MCF 10A (cell line): Measurements from ENCODE around the gene GRM8. TPM values are rescaled to one million over a fixed set of nuclear protein-coding genes. Genes with fewer than 3 reads are reported as not detected.

Experiments used
- BruUV-seq: library from RNA; stranded (reverse); fragments of 400-500 nt; replicated peaks from 2 replicates; lab custom pipeline; 2021; lab: Mats Ljungman, UMichigan
- CTCF ChIA-PET: fragments of 300-600 bp; sonication (Branson Sonifier 250); formaldehyde crosslinking; extraction: SDS; loops from one replicate; lab custom pipeline; 2021; ENCODE audit warnings: antibody characterized with exemption, inconsistent platforms; lab: Yijun Ruan, JAX
- POLR2A ChIA-PET: fragments of 300-600, 350-650 bp; sonication (Branson Sonifier 250); formaldehyde crosslinking; extraction: SDS; loops from one replicate; lab custom pipeline; 2020; ENCODE audit warnings: antibody characterized with exemption, inconsistent platforms; lab: Yijun Ruan, JAX
- DNase-seq: peaks from one replicate; pipeline ENCODE4 v3.0.0-alpha.2; 2018; ENCODE audit not compliant: unreplicated experiment
- H3K27ac Mint-ChIP-seq: one replicate; pipeline ENCODE4 v1.8.0; 2022; ENCODE audit warnings: mild to moderate bottlenecking, low read depth, mixed read lengths; ENCODE audit not compliant: unreplicated experiment
- H3K27me3 Mint-ChIP-seq: one replicate; pipeline ENCODE4 v1.8.0; 2022; ENCODE audit warnings: mixed read lengths; ENCODE audit not compliant: insufficient read depth, unreplicated experiment
- H3K36me3 Mint-ChIP-seq: one replicate; pipeline ENCODE4 v1.8.0; 2022; ENCODE audit warnings: mild to moderate bottlenecking, moderate library complexity, mixed read lengths; ENCODE audit not compliant: insufficient read depth, unreplicated experiment
- H3K4me1 Mint-ChIP-seq: one replicate; pipeline ENCODE4 v1.8.0; 2022; ENCODE audit warnings: mixed read lengths; ENCODE audit not compliant: insufficient read depth, unreplicated experiment
- H3K4me3 Mint-ChIP-seq: one replicate; pipeline ENCODE4 v1.8.0; 2022; ENCODE audit warnings: mild to moderate bottlenecking, moderate library complexity, mixed read lengths; ENCODE audit not compliant: unreplicated experiment
- H3K9me3 Mint-ChIP-seq: one replicate; pipeline ENCODE4 v1.8.0; 2022; ENCODE audit warnings: mixed read lengths; ENCODE audit not compliant: unreplicated experiment
- intact Hi-C: fragments of 100-400 bp; cut with micrococcal nuclease; formaldehyde crosslinking; loops from 2 replicates; pipeline ENCODE4 v1.14.1; 2022
- total RNA-seq: library from RNA; stranded (reverse); gene quantifications from 2 replicates; pipeline ENCODE4 v1.2.3, GENCODE V29; 2022
- TF ChIP-seq, protein P1 (sequence below): fragments of 200-600 bp; IDR thresholded peaks from one replicate; pipeline ENCODE4 v1.8.0; 2022; ENCODE audit warnings: antibody characterized with exemption, mild to moderate bottlenecking; ENCODE audit not compliant: unreplicated experiment

The GRM8 gene
- total RNA-seq, 1 experiment from 2014 or later: not detected

DNA sequence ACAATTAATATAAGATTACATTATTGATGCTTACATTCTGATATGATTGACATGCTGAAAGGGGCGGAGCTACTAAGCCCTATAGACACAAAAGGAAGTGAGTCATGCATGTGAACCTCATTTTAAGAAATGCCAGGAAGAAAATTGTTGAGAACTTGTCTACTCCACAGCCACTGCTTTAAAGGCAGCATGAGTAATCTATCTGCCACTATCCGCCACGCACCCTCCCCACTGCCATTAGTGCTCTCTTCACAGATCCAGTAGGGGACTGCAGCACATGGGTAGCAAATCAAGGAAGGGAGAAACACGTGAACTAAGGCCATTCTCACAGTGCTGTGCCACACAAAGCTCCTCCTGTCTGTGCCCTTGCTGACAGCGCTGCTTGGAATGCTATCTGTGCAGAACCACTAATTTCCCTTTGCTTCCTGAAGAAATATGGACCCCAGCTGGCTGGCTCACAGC, 524.8 kb downstream of the GRM8 start:
- DNase-seq: peak; percentile 62
- no TSS peak for BruUV-seq
- intact Hi-C loops: no loop called here
- Mint-ChIP-seq H3K36me3 (no peaks in the 10 kb centered on the region), H3K4me1 (peaks cover 12% of the 10 kb centered on the region), H3K27me3 (no peaks in the 10 kb centered on the region), H3K4me3 (no peak overlapping the region), H3K9me3 (no peaks in the 10 kb centered on the region), H3K27ac (no peak overlapping the region)
- CTCF ChIA-PET: interaction anchor here (0.6 to 1.4 kb wide), 3 partner anchors 62 to 457 kb away, joined by 3 to 5 read pairs (median 4); no protein-coding TSS in a partner anchor
- TF ChIP-seq, protein P1, sequence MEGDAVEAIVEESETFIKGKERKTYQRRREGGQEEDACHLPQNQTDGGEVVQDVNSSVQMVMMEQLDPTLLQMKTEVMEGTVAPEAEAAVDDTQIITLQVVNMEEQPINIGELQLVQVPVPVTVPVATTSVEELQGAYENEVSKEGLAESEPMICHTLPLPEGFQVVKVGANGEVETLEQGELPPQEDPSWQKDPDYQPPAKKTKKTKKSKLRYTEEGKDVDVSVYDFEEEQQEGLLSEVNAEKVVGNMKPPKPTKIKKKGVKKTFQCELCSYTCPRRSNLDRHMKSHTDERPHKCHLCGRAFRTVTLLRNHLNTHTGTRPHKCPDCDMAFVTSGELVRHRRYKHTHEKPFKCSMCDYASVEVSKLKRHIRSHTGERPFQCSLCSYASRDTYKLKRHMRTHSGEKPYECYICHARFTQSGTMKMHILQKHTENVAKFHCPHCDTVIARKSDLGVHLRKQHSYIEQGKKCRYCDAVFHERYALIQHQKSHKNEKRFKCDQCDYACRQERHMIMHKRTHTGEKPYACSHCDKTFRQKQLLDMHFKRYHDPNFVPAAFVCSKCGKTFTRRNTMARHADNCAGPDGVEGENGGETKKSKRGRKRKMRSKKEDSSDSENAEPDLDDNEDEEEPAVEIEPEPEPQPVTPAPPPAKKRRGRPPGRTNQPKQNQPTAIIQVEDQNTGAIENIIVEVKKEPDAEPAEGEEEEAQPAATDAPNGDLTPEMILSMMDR: no peak
- POLR2A ChIA-PET: no interaction called here

DNA sequence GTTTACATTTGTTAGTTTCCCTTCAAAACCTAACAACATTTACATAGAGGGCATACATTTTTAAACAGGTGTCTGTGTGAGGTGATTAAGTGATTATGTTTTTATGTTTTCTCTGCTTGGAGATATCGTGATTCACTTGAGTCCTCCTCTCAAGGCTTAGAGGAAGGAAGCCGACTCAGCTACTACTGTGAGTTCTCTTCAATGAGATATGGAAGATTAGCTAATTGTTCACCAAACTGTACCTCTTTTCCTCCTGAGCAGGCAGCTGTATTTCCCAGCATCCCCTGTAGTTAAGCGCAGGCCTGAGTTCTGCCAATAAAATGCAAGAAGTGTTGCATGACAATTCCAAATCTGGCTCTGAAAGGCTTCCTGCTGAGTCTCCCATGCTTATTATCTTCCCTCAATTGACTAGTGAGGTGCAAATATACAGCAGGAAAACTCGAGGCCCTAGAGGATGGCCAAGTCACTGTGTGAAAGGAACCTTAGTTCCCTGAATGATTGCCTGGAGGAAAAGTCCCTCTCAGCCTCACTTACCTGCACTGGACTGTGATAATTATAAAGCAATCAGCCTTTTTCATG, 528.7 kb downstream of the GRM8 start:
- TF ChIP-seq, protein P1: no peak
- DNase-seq: no peak
- Mint-ChIP-seq H3K36me3 (no peaks in the 10 kb centered on the region), H3K27me3 (no peaks in the 10 kb centered on the region), H3K4me1 (peaks cover 12% of the 10 kb centered on the region), H3K4me3 (no peak overlapping the region), H3K27ac (no peak overlapping the region), H3K9me3 (no peaks in the 10 kb centered on the region)
- intact Hi-C loops: no loop called here
- BruUV-seq: no TSS peak
- ChIA-PET CTCF (interaction anchor here (0.5 kb wide), 1 partner anchor 28 kb away, joined by 3 read pairs; no protein-coding TSS in a partner anchor), POLR2A (interaction anchor here (0.6 kb wide), 1 partner anchor 27 kb away, joined by 3 read pairs; no protein-coding TSS in a partner anchor)

DNA sequence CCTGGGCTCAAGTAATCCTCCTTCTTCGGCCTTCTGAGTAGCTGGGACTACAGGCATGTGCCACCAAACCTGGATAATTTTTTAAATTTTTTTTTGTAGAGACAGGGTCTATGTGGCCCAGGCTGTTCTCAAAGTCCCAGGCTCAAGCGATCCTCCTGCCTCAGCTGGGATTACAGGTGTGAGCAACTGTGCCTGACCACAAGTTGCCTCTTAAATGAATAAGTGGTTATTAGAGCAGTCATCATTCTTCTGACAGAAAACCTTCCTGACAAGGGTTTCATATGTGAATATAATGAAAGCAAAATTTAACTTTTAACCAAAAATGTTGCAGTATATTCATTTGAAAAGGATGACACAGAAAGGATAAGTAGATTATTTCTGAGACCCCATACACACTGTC, 532.5 kb downstream of the GRM8 start:
- ChIA-PET POLR2A (no interaction called here), CTCF (interaction anchor here (0.6 kb wide), 1 partner anchor 83 kb away, joined by 4 read pairs; no protein-coding TSS in a partner anchor)
- H3K4me3 Mint-ChIP-seq: no peak overlapping the region
- H3K27ac Mint-ChIP-seq: no peak overlapping the region
- intact Hi-C loops: no loop called here
- TF ChIP-seq, protein P1: no peak
- H3K36me3 Mint-ChIP-seq: no peaks in the 10 kb centered on the region
- no peaks in the 10 kb centered on the region for H3K27me3 Mint-ChIP-seq
- DNase-seq: no peak
- BruUV-seq: no TSS peak
- H3K9me3 Mint-ChIP-seq: no peaks in the 10 kb centered on the region
- H3K4me1 Mint-ChIP-seq: peaks cover 6% of the 10 kb centered on the region

GRCh38 chr7:126718419-126718818, 534.3 kb downstream of the GRM8 start:
- peaks cover 6% of the 10 kb centered on the region for H3K4me1 Mint-ChIP-seq
- intact Hi-C loops: no loop called here
- H3K27ac Mint-ChIP-seq: no peak overlapping the region
- no peak for DNase-seq
- H3K36me3 Mint-ChIP-seq: no peaks in the 10 kb centered on the region
- H3K4me3 Mint-ChIP-seq: no peak overlapping the region
- no TSS peak for BruUV-seq
- H3K9me3 Mint-ChIP-seq: no peaks in the 10 kb centered on the region
- CTCF ChIA-PET: no interaction called here
- TF ChIP-seq, protein P1: no peak
- no peaks in the 10 kb centered on the region for H3K27me3 Mint-ChIP-seq
- POLR2A ChIA-PET: interaction anchor here (0.8 kb wide), 1 partner anchor 14 kb away, joined by 3 read pairs; no protein-coding TSS in a partner anchor
